Activated naive CD4-positive, alpha-beta T cell treated with anti-CD3 and anti-CD28 coated beads, Interleukin-2, amount 50 U/mL, for 72 hours (primary cell): Measurements from ENCODE around the gene ARFGEF3. TPM values are rescaled to one million over a fixed set of nuclear protein-coding genes. Genes with fewer than 3 reads are reported as not detected.

Experiments used
- ATAC-seq, 2 donors: fragments of 150-1000 bp; cut with Tn5 transposase; 2 replicates each; pipeline ENCODE4 v1.10.0; 2021; ENCODE audit warnings: mild to moderate bottlenecking in 2 of 2, moderate library complexity in 2 of 2
- DNase-seq, 2 donors: peaks; one replicate each; pipeline ENCODE4 v3.0.0; 2021 to 2022; ENCODE audit warnings: low spot score in 2 of 2
- H3K27ac Mint-ChIP-seq, 2 donors: one replicate each; pipeline ENCODE4 v1.8.0; 2022; ENCODE audit warnings: mild to moderate bottlenecking in 2 of 2, mixed read lengths in 2 of 2
- H3K36me3 Mint-ChIP-seq, 2 donors: one replicate each; pipeline ENCODE4 v1.8.0; 2022; ENCODE audit warnings: mixed read lengths in 2 of 2
- H3K9me3 Mint-ChIP-seq, 2 donors: one replicate each; pipeline ENCODE4 v1.8.0; 2022; ENCODE audit warnings: mixed read lengths in 2 of 2
- total RNA-seq, 2 donors: library from RNA; stranded (reverse); gene quantifications; one replicate each; pipeline ENCODE4 v1.2.3, GENCODE V29; 2022

ARFGEF3 gene
- total RNA-seq, 2 donors from 2014 or later = 0.11 to 9.5 TPM

DNA sequence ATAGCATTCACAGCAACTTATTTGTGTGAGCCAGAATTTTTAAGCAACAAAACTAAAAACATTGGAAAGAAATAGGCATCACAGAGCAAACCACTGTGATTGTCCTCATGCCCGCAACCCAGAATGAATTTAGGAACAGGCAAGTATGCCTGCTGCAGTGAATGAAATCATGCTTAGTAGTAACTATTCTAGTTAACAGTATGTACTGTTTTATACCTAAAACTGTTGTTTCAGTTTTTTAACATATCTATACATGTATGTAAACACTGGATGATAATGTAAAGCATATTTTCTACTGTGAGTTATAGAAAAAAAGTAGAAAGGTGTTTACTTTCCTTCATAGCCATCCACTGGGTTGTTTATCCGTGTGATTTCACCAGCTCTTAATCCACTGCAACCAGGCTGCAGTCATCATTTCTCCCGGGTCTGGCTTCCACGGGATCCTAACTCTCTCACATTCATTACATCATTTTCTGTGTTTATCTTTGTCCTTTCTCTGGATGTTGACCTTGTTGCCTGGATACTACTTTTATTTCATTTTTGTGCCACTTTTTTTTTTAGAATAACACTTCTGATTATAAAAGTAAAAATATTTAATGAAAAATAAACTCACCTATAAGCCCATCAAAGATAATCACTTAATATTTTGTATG, 3.6 kb upstream of the ARFGEF3 start:
- H3K9me3 Mint-ChIP-seq = no peaks in the 10 kb centered on the region
- H3K36me3 Mint-ChIP-seq = no peaks in the 10 kb centered on the region
- H3K27ac Mint-ChIP-seq = no peak overlapping the region
- ATAC-seq = no peak
- no peak for DNase-seq

DNA sequence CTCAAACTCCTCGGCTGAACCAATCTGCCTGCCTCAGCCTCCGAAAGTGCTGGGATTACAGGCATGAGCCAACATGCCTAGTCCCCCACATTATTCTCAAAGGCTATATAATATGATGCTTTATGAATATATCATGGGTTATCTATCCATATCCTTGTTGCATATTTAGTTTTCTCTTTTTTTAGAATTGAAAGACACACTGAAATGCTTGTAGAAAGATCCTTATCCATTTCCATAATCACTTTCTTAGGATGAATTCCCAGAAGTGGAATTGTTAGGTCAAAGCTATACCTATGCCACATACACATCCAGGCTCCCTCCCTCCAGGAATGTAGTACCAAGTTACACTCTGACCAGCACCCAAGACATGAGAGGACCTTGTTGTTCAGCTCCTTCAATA, 2.5 kb upstream of the ARFGEF3 start:
- Mint-ChIP-seq H3K27ac (no peak overlapping the region), H3K36me3 (no peaks in the 10 kb centered on the region), H3K9me3 (no peaks in the 10 kb centered on the region)
- no peak for DNase-seq
- no peak for ATAC-seq

DNA sequence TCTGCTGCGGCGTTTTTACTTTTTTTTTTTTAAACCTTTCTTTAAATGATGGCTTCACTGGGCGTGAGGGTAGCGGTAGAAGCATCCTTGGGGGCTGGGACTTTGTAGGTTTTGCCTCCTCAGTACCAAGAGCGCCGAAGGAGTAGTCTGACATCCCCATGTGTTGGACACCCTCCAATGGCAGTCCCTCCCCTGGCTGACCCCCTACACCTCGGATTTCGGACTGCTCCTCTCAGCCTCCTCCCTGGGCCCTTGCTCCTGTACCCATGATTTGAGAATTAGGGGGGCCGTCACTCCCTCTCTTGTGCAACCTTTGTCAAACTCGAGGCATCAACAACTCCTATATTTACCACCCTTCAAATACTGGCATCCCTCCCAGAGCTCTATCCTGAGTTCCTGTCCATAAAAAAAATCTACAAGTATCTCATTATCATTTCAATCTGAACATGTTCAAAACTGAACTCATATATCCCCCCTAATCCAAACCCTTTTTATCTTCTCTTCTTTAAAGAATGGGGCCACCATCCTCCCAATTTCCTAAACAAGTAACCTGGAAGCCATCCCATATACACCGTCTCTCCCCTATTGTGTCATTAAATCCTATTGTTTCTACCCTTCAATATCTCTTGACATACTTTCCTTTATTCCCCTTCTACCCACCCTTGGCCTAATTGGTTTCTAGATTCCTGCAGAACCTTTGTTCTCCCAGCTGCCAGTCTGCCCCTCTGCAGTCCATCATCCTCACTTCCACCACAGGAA, 1.2 kb upstream of the ARFGEF3 start:
- DNase-seq (no peak), ATAC-seq (no peak)
- H3K9me3 Mint-ChIP-seq = no peaks in the 10 kb centered on the region
- H3K27ac Mint-ChIP-seq = no peak overlapping the region
- no peaks in the 10 kb centered on the region for H3K36me3 Mint-ChIP-seq

GRCh38 chr6:138161088-138161337, 726 bp upstream of the ARFGEF3 start:
- DNase-seq = no peak
- peak in 1 of 2 donors; percentile 12 for ATAC-seq
- Mint-ChIP-seq H3K27ac (no peak overlapping the region), H3K36me3 (no peaks in the 10 kb centered on the region), H3K9me3 (no peaks in the 10 kb centered on the region)

GRCh38 chr6:138162111-138162954, 594 bp downstream of the ARFGEF3 start:
- H3K36me3 Mint-ChIP-seq = no peaks in the 10 kb centered on the region
- no peak overlapping the region for H3K27ac Mint-ChIP-seq
- no peak for DNase-seq
- peak; percentile 1 to 51 for ATAC-seq
- H3K9me3 Mint-ChIP-seq = no peaks in the 10 kb centered on the region

DNA sequence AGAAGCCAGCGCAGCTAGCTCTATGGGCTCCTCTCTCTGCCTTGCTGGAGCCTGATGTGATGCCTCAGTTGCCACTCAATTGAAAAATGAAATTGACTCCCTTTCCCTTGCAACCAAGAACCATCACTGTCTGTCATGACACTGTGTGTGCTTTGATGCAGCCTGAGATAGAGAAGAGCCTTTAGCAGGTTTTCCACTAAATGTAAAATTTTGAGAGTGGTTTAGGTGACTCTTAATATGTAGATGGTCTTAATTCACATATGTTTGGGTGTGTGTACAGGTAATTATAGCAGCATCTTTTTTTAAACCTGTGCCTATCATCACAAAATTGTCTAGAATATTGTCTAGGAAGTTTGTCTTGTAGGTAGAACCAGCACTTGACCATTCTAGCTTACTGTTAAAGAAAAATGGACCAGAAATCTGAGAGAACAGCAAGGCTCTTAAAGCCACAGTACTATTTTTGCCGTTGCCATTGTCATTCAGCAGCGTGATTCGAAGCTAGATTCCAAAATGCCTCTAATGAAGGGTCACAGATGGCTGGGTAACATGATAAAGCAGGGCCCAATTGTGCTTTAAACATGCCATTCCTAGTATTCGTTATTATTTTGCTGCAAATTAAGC, 1.3 kb downstream of the ARFGEF3 start:
- Mint-ChIP-seq H3K36me3 (no peaks in the 10 kb centered on the region), H3K27ac (no peak overlapping the region), H3K9me3 (no peaks in the 10 kb centered on the region)
- ATAC-seq (no peak), DNase-seq (no peak)

DNA sequence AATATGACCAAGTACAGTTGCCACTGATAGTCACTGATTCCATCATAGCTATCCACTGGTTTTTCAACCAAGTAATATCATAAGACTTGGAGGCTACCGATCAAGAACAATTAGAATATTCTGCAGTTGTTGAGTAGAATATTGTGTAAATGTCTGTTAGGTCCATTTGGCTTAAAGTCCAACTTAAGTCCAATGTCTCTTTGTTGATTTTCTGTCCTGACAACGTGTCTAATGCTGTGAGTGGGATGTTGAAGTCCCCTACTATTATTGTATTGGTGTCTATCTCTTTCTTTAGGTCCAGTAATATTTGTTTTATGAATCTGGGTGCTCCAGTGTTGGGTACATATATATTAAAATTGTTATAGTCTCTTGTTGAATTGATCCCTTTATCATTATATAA, 13.9 kb downstream of the ARFGEF3 start:
- DNase-seq (no peak), ATAC-seq (no peak)
- peaks cover 10 to 19% of the 10 kb centered on the region in 2 donors for H3K9me3 Mint-ChIP-seq
- H3K36me3 Mint-ChIP-seq = peaks cover 12 to 13% of the 10 kb centered on the region in 2 donors
- H3K27ac Mint-ChIP-seq = no peak overlapping the region

GRCh38 chr6:138176652-138177232, 15.0 kb downstream of the ARFGEF3 start:
- ATAC-seq = no peak
- peaks cover 12 to 13% of the 10 kb centered on the region in 2 donors for H3K36me3 Mint-ChIP-seq
- H3K9me3 Mint-ChIP-seq = peaks cover 10 to 19% of the 10 kb centered on the region in 2 donors
- H3K27ac Mint-ChIP-seq = no peak overlapping the region
- DNase-seq = no peak

DNA sequence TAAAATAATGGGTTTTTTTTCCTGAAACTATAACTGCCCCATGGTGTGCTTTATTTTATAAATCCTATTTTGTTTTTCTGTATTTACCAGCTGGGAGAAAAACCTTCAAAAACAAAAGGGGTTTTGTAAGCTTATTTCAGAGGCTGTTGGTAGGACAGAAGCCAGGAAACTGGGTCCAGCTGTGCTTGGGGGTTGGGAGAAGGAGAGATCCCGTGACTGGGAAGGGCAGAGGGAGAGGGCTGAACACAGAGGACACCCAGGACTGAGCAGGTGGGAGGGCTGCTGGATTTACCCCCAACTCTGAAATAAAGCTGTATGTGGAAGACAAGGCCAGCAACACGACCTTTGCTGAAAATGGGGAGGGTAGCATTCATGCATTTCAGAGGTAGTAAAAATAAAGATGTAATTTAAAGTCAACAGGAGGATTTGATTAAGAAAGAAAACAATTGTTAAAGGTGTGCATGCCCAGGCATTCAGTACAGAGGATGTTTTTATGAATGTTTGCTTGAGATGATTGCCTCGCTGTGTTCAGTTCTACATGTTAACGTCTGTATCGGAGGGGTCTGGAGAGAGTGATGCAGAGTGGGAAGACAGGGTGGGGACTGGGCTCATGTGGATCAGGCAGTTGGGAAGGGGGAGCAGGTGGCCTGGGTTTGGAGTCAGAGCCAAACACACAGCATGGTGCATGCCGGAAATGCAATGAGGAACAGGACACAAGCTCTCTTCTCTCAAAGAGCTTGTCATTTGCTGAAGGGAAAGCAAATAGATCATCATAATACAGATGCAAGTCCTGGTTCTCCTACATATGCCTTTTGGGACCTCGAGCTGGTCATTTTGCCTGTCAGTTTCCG, 21.4 kb downstream of the ARFGEF3 start:
- ATAC-seq (no peak), DNase-seq (no peak)
- Mint-ChIP-seq H3K36me3 (peaks cover 5 to 6% of the 10 kb centered on the region in 2 donors), H3K9me3 (peaks cover 5 to 8% of the 10 kb centered on the region in 2 donors), H3K27ac (no peak overlapping the region)

DNA sequence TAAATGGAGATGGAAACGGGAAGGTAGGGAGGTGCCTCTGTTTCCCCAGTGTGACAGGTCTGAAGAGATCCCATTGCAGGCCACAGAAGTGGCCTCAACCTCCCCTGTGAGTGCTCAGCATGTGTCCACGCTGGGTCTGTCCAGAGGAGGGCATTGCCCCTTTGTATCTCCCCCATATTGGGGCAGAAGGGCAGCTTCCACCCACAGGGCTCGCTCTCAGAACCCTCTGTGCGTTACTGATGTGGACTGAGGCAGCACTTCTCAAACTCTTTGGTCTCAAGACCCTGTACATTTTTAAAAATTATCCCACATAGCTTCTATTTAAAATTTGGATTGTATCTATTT, 22.0 kb downstream of the ARFGEF3 start:
- no peak for ATAC-seq
- Mint-ChIP-seq H3K9me3 (peaks cover 0 to 3% of the 10 kb centered on the region in 2 donors), H3K27ac (no peak overlapping the region), H3K36me3 (peaks cover 0 to under 1% of the 10 kb centered on the region in 2 donors)
- DNase-seq = no peak

- H3K36me3 Mint-ChIP-seq = no peaks in the 10 kb centered on the region
- ATAC-seq (no peak), DNase-seq (no peak)
- peaks cover 0 to 3% of the 10 kb centered on the region in 2 donors for H3K9me3 Mint-ChIP-seq
- H3K27ac Mint-ChIP-seq = no peak overlapping the region
Measured at GRCh38 chr6:138184230-138184629, 22.5 kb downstream of the ARFGEF3 start.

GRCh38 chr6:138187156-138187555, 25.4 kb downstream of the ARFGEF3 start:
- DNase-seq (no peak), ATAC-seq (no peak)
- Mint-ChIP-seq H3K27ac (no peak overlapping the region), H3K36me3 (no peaks in the 10 kb centered on the region), H3K9me3 (no peaks in the 10 kb centered on the region)

DNA sequence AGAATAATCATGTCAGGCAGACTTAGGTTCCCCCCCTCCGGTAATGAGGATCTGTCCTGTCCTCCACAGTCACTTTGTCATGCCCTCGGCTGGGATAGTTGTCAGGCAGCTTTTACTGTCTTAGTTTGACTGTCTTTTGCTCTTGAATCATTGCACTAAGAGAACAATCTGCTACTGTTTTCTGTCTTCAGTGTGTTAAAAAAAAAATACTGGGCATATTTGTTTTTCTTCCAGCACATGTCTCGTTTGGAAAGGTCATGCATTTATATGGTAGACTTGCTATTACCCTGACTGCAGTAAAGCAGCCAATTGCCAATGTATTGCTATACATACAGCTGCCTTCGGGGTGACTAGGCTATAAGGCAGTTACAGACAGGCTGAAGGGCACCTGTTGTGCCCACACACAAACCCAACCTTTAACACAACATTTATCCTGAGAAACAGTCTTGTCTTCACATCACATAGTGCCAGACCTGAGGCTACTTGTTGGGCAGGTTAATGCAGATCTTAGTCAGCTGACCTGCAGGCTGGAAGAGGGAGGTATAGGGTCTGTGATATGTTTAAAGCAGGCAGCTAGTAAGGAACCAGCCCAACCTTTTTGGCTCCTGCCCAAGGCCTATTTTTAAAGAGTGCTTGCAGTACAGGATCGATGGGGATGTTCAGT, 26.7 kb downstream of the ARFGEF3 start:
- Mint-ChIP-seq H3K9me3 (no peaks in the 10 kb centered on the region), H3K27ac (no peak overlapping the region), H3K36me3 (no peaks in the 10 kb centered on the region)
- no peak for ATAC-seq
- no peak for DNase-seq

DNA sequence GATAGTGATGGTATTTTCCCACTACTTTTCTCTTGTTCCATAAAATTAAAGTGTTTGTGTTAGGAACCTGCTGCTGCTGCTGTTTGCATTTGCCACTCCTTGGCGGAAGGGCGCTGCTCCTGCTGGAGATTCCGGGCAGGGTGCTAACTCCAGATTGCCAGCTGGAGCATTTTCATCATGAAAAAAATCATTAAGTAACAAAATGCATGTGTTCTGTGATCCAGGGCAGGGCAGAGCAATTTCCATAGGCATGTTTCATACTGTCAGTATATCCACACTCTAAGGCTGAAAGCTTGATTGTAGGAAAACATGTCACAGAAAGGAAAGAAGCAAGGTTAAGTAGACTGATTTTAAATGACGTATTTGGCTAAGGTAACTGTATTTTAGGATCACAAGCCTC, 32.5 kb downstream of the ARFGEF3 start:
- Mint-ChIP-seq H3K36me3 (no peaks in the 10 kb centered on the region), H3K27ac (no peak overlapping the region), H3K9me3 (no peaks in the 10 kb centered on the region)
- ATAC-seq (no peak), DNase-seq (no peak)

DNA sequence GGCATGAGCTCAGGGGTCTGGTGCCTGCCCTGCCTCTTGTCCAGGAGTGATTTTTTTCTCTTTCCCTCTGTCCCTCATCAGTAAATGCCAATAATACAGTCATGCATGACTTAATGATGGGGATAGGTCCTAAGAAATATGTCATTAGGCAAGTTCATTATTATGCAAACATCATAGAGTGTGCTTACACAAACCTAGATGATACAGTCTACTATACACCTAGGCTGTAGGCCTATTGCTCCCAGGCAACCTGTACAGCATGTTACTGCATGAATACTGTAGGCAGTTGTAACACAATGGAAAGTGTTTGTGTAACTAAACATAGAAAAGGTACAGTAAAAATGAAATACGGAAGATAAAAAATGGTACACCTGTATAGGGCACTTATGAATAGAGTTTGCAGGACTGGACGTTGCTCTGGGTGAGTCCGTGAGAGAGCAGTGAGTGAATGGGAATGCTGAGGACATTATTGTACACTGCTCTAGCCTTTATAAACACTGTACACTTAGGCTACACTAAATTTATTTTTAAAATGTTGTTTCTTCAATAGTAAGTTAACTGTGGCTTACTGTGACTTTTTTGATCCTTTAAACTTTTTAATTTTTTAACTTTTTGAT, 34.5 kb downstream of the ARFGEF3 start:
- DNase-seq (no peak), ATAC-seq (no peak)
- no peak overlapping the region for H3K27ac Mint-ChIP-seq
- H3K36me3 Mint-ChIP-seq = no peaks in the 10 kb centered on the region
- no peaks in the 10 kb centered on the region for H3K9me3 Mint-ChIP-seq
